CD8-positive, alpha-beta memory T cell (primary cell): Measurements from ENCODE around the gene CFAP251. TPM values are rescaled to one million over a fixed set of nuclear protein-coding genes. Genes with fewer than 3 reads are reported as not detected.

Source experiments
- CTCF ChIA-PET: fragments of 350-600 bp; sonication (Branson Sonifier 250); formaldehyde crosslinking; loops from one replicate; lab custom pipeline; 2021; ENCODE audit warnings: antibody characterized with exemption; lab: Charles Lee
- POLR2A ChIA-PET: fragments of 350-600 bp; sonication (Branson Sonifier 250); formaldehyde crosslinking; loops from one replicate; lab custom pipeline; 2021; ENCODE audit warnings: antibody characterized with exemption; lab: Charles Lee
- DNase-seq, 5 donors: peaks; one replicate each; pipeline versions ENCODE4 v3.0.0 to v3.0.0-alpha.2; 2020 to 2022; ENCODE audit warnings: mixed read lengths in 1 of 5
- H3K27ac ChIP-seq: one replicate; pipeline ENCODE4 v1.7.0; 2013; ENCODE audit warnings: low read depth, mild to moderate bottlenecking, low read length, moderate library complexity
- H3K27me3 ChIP-seq: 2 replicates; pipeline ENCODE4 v1.7.0; 2013; ENCODE audit warnings: low read length, mild to moderate bottlenecking; ENCODE audit not compliant: insufficient read depth, poor library complexity, severe bottlenecking
- H3K36me3 ChIP-seq: 2 replicates; pipeline ENCODE4 v1.7.0; 2013; ENCODE audit warnings: mild to moderate bottlenecking, low read length, moderate library complexity; ENCODE audit not compliant: insufficient read depth
- H3K4me1 ChIP-seq: 2 replicates; pipeline ENCODE4 v1.7.0; 2013; ENCODE audit warnings: mild to moderate bottlenecking, low read length, moderate library complexity; ENCODE audit not compliant: insufficient read depth
- H3K4me3 ChIP-seq: 2 replicates; pipeline ENCODE4 v1.7.0; 2013; ENCODE audit warnings: mild to moderate bottlenecking, low read length
- H3K9me3 ChIP-seq: 2 replicates; pipeline ENCODE4 v1.7.0; 2013; ENCODE audit warnings: mild to moderate bottlenecking, low read length
- H3K27ac Mint-ChIP-seq, 8 donors: one replicate each; pipeline ENCODE4 v1.8.0; 2020 to 2021; ENCODE audit warnings: mixed read lengths in 8 of 8, mild to moderate bottlenecking in 6 of 8, inconsistent platforms in 3 of 8, moderate library complexity in 3 of 8
- H3K27me3 Mint-ChIP-seq, 2 donors: one replicate each; pipeline ENCODE4 v1.8.0; 2020 to 2021; ENCODE audit warnings: mixed read lengths in 2 of 2, mild to moderate bottlenecking in 1 of 2, moderate library complexity in 1 of 2
- H3K36me3 Mint-ChIP-seq, 3 donors: one replicate each; pipeline ENCODE4 v1.8.0; 2020 to 2021; ENCODE audit warnings: mixed read lengths in 3 of 3, inconsistent platforms in 1 of 3, mild to moderate bottlenecking in 1 of 3
- H3K4me1 Mint-ChIP-seq, 3 donors: one replicate each; pipeline ENCODE4 v1.8.0; 2020 to 2021; ENCODE audit warnings: mixed read lengths in 3 of 3, inconsistent platforms in 1 of 3, mild to moderate bottlenecking in 1 of 3
- H3K4me3 Mint-ChIP-seq, 7 donors: one replicate each; pipeline ENCODE4 v1.8.0; 2020 to 2021; ENCODE audit warnings: mixed read lengths in 7 of 7, mild to moderate bottlenecking in 6 of 7, moderate library complexity in 4 of 7, inconsistent platforms in 2 of 7
- H3K9me3 Mint-ChIP-seq, 5 donors: one replicate each; pipeline ENCODE4 v1.8.0; 2020 to 2022; ENCODE audit warnings: mixed read lengths in 5 of 5, mild to moderate bottlenecking in 3 of 5, moderate library complexity in 2 of 5, inconsistent platforms in 1 of 5
- polyA plus RNA-seq: library from polyadenylated mRNA; unstranded; fragments of 300-500 nt; fragmentation: Illumina TruSeq; gene quantifications from one replicate; pipeline ENCODE4 v1.2.3, GENCODE V29; 2021
- total RNA-seq, 2 experiments: library from RNA; stranded (reverse); gene quantifications; one replicate each; pipeline ENCODE4 v1.2.3, GENCODE V29; 2021

Gene CFAP251
- total and polyA plus RNA-seq, 3 experiments from 2014 or later, result 0.31 to 0.72 TPM; not detected in 1

DNA sequence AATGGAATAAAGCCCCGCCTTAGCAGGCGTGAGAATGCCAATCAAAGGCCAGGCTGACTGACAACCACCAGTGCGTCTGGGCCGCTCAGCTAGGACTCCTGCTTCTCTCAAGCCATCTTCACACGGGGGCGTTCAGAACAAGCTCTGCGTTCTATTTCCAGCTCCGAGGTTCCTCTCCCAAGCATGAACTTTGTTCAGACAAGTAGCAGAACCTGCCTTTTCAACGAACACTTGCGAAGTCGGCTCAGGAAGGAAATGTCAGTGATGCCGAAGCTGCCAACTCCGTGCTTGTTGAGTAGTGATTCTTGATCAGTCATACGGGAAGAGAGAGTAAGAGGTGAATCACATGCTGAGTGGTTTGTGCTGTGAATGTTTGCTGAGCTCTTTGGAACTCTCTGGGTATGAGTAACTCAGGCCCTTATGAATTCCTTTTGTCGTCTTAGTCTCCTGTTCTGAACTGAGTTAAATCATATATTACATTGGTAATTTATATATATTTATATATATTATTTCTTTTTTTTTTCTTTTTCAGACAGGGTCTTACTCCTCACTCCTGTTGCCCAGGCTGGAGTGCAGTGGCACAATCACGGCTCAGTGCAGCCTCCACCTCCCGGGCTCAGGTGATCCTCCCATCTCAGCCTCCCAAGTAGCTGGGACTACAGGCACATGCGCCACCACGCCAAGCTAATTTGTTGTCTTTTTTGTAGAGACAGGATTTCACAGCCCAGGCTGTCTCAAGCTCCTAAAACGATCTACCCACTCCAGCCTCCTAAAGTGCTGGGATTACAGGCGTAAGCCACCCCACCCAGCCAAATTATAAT, 73.9 kb downstream of the CFAP251 start:
- Mint-ChIP-seq H3K27me3 (peaks cover 1 to 6% of the 10 kb centered on the region in 2 donors), H3K36me3 (no peaks in the 10 kb centered on the region), H3K4me3 (peak overlapping the region in 5 of 7 donors; percentile 26 to 65 (median 44)), H3K4me1 (peaks cover 5 to 14% (median 6%) of the 10 kb centered on the region in 3 donors), H3K27ac (peak overlapping the region in 4 of 8 donors; percentile 40 to 79 (median 64)), H3K9me3 (no peaks in the 10 kb centered on the region)
- Histone ChIP-seq H3K27ac (no peak overlapping the region), H3K4me3 (no peak overlapping the region), H3K4me1 (peaks cover 5% of the 10 kb centered on the region), H3K27me3 (no peaks in the 10 kb centered on the region), H3K9me3 (no peaks in the 10 kb centered on the region), H3K36me3 (no peaks in the 10 kb centered on the region)
- peak in 1 of 5 donors; percentile 12 for DNase-seq
- ChIA-PET CTCF (interaction anchor here (1.2 kb wide), 1 partner anchor 15 kb away, joined by 4 read pairs; no protein-coding TSS in a partner anchor), POLR2A (interaction anchor here (0.6 to 1.1 kb wide), 2 partner anchors 21 to 100 kb away, joined by 4 to 12 read pairs; no protein-coding TSS in a partner anchor)

DNA sequence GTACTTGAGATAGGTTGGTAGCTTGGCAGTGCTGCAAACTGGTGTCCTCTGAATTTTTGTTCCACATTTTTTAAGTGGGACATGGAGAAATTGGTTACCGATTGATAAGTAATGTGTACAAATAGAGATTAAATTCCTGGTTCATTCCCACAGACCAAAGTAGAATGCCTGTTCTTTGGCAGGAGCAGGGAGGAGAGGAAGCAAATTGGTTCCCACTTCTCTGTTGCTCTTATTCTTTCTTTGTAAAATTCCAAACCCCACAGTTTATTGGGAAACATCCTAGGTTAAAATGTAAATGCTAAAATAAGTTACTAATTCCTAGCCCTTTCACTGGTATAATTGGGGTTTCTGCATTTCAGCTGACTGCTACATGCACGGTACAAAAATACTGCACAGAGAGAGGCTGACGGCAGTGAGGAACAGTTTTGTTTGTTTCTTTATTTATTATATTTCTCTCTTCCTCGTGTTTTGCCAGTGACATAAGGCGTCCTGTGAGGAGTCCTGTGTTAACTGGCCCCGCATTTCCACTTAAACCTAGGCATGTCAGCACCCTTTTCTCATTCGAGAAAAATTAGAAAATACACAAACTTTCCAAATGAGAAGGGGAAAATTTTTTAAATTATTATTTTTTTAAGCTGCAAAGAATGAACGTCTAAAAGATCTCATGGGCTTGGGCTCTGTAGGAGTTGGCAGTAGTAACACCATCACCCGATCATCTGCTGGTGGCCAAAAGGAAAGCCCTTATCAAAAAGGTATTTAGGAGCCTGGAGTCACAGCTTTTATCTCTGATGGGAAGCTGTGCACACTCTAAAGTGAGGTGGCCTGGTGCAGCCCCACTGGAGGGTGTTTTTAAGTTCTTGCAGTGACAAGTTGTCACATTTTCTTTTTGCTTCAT, 77.9 kb downstream of the CFAP251 start:
- ChIA-PET CTCF (interaction anchor here (1.6 kb wide), 1 partner anchor 25 kb away, joined by 3 read pairs; the partner anchor contains the start of gene BCL7A), POLR2A (no interaction called here)
- H3K36me3 ChIP-seq, result no peaks in the 10 kb centered on the region
- Mint-ChIP-seq H3K9me3 (peaks cover 3 to 10% (median 5%) of the 10 kb centered on the region in 5 donors), H3K4me3 (no peak overlapping the region), H3K36me3 (peaks cover 0 to 4% (median 0%) of the 10 kb centered on the region in 3 donors), H3K4me1 (peaks cover 4 to 6% (median 5%) of the 10 kb centered on the region in 3 donors), H3K27ac (peak overlapping the region in 1 of 8 donors; percentile 24), H3K27me3 (peaks cover 11% of the 10 kb centered on the region in 2 donors)
- DNase-seq, result no peak
- peaks cover 5% of the 10 kb centered on the region for H3K4me1 ChIP-seq
- H3K27ac ChIP-seq, result no peak overlapping the region
- H3K27me3 ChIP-seq, result no peaks in the 10 kb centered on the region
- no peaks in the 10 kb centered on the region for H3K9me3 ChIP-seq
- no peak overlapping the region for H3K4me3 ChIP-seq

DNA sequence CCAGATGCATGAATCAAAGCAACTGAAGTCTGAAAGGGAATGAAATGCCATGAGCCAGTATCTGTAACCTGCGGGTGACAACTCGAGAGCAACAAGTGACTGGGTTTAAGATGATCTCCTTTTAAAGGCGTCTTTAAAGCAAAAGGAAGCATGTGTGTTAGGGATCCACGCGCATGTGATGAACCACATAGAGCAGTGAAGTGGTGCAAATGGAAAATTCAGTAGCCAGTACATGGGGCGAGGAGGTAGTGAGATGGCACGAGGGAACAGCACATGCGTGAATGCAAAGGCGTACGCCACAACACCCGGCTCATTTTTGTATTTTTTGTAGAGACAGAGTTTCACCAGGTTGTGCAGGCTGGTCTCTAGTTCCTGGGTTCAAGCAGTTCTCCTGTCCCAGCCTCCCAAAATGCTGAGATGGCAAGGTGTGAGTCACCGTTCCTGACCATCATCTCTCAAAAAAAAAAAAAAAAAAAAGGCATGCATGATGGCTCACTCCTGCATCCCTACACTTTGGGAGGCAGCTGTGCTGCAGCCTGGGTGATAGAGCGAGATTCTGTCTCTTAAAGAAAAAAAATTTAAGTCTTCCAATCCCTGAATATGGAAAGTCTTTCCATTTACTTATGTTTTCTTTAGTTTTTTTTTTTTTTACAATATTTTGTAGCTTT, 78.7 kb downstream of the CFAP251 start:
- Mint-ChIP-seq H3K27me3 (peaks cover 11% of the 10 kb centered on the region in 2 donors), H3K9me3 (peaks cover 3 to 10% (median 5%) of the 10 kb centered on the region in 5 donors)

DNA sequence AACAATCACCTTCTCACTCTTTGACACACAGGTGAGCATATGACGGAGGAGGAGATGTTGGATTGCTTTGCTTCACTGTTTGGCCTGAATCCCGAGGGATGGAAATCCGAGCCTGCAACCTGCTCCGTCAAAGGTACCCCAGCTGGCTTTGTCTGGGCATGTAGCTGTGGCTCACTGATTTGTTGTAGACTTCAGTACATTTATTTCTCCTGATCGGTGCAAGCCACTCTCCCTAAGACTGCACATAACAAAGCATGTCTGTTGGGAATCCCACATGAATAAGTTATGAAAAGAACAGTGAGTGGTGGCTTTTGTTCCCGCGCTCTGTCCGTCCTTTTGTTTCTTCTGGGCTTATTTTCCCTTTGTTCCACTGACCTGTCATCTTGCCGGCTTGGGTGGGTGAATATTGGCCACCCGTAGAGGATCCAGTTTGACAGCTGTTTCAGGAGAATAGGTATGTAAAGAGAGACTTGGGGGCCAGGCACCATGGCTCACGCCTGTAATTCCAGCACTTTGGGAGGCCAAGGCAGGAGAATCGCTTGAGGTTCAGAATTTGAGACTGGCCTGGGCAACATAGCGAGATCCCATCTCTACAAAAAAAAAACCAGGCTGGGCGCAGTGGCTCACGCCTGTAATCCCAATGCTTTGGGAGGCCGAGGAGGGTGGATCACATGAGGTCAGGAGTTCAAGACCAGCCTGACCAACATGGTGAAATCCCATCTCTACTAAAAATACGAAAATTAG, 83.2 kb downstream of the CFAP251 start:
- H3K36me3 ChIP-seq, result no peaks in the 10 kb centered on the region
- peaks cover 15 to 31% (median 27%) of the 10 kb centered on the region in 3 donors for H3K4me1 Mint-ChIP-seq
- no peaks in the 10 kb centered on the region for H3K9me3 ChIP-seq
- H3K4me1 ChIP-seq, result peaks cover 15% of the 10 kb centered on the region
- no peak for DNase-seq
- no peak overlapping the region for H3K4me3 Mint-ChIP-seq
- POLR2A ChIA-PET, result no interaction called here
- no peak overlapping the region for H3K4me3 ChIP-seq
- CTCF ChIA-PET, result no interaction called here
- H3K27me3 Mint-ChIP-seq, result peaks cover 10% of the 10 kb centered on the region in 2 donors
- peak overlapping the region in 1 of 8 donors; percentile 52 for H3K27ac Mint-ChIP-seq
- no peak overlapping the region for H3K27ac ChIP-seq
- no peaks in the 10 kb centered on the region for H3K27me3 ChIP-seq
- peaks cover 3 to 10% (median 5%) of the 10 kb centered on the region in 5 donors for H3K9me3 Mint-ChIP-seq
- H3K36me3 Mint-ChIP-seq, result peaks cover 0 to 4% (median 0%) of the 10 kb centered on the region in 3 donors

More for the DNA sequence above, 78.7 kb downstream of the CFAP251 start:
- H3K27me3 ChIP-seq, result no peaks in the 10 kb centered on the region
- no peaks in the 10 kb centered on the region for H3K36me3 ChIP-seq
- no peak overlapping the region for H3K4me3 Mint-ChIP-seq
- CTCF ChIA-PET, result interaction anchor here (1.6 kb wide), 1 partner anchor 24 kb away, joined by 3 read pairs; the partner anchor contains the start of gene BCL7A
- H3K4me3 ChIP-seq, result no peak overlapping the region
- no peak for DNase-seq
- H3K4me1 Mint-ChIP-seq, result peaks cover 2 to 3% (median 2%) of the 10 kb centered on the region in 3 donors
- no peaks in the 10 kb centered on the region for H3K9me3 ChIP-seq
- H3K27ac Mint-ChIP-seq, result no peak overlapping the region
- H3K27ac ChIP-seq, result no peak overlapping the region
- peaks cover 0 to 4% (median 0%) of the 10 kb centered on the region in 3 donors for H3K36me3 Mint-ChIP-seq
- peaks cover under 1% of the 10 kb centered on the region for H3K4me1 ChIP-seq
- POLR2A ChIA-PET, result no interaction called here

DNA sequence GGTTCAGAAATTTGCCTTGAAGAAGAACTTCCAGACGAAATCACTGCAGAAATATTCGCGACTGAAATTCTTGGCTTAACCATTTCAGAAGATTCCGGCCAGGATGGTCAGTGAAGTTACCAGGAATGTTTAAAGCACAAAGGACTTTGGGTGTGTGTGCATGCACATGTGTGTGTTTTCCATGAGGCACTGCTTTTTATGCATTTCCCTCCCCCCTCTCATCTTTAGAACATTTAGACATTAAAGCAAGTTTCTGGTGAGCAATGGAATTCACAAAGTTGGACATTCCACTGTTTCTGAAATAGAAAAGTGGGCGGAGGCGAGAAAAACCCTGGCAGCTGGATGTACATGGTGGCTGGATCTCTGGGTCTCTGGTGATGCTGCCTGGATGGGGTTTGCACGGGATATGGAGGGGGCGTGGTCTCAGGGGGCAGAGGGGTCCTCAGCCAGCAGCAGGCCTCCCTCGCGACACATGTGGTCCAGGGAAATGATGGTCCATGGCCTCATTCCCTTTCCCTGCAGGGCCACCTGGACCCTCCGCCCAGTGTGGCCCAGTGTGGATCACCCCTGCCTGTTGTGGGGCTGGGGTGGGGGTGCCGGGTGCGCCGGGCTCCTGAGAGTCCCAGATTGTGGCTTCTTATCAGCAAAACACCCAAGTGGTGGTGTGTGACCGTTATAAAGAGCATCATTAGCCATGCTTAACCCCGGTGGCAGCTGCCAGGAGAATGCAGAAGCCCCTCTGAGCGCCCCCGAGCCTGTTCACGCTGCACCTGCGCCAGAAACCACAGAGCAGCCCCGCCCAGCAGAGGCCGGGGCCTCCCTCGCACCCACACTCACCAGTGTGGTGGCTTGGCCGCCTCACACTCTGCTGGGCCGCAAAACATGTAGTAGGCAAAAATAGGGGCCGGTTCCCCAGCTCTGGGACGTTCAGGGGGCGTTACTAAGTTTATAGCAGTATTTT, 85.5 kb downstream of the CFAP251 start:
- peak overlapping the region in 1 of 8 donors; percentile 47 for H3K27ac Mint-ChIP-seq
- Histone ChIP-seq H3K27ac (no peak overlapping the region), H3K9me3 (no peaks in the 10 kb centered on the region), H3K4me3 (no peak overlapping the region), H3K4me1 (peaks cover 25% of the 10 kb centered on the region), H3K36me3 (no peaks in the 10 kb centered on the region), H3K27me3 (no peaks in the 10 kb centered on the region)
- DNase-seq, result peak in 1 of 5 donors; percentile 25
- peak overlapping the region in 4 of 7 donors; percentile 32 to 60 (median 38) for H3K4me3 Mint-ChIP-seq
- peaks cover 0 to 4% (median 0%) of the 10 kb centered on the region in 3 donors for H3K36me3 Mint-ChIP-seq
- ChIA-PET POLR2A (no interaction called here), CTCF (no interaction called here)
- peaks cover 6 to 8% of the 10 kb centered on the region in 2 donors for H3K27me3 Mint-ChIP-seq
- H3K9me3 Mint-ChIP-seq, result peaks cover 3 to 5% (median 4%) of the 10 kb centered on the region in 5 donors
- H3K4me1 Mint-ChIP-seq, result peaks cover 25 to 42% (median 37%) of the 10 kb centered on the region in 3 donors

DNA sequence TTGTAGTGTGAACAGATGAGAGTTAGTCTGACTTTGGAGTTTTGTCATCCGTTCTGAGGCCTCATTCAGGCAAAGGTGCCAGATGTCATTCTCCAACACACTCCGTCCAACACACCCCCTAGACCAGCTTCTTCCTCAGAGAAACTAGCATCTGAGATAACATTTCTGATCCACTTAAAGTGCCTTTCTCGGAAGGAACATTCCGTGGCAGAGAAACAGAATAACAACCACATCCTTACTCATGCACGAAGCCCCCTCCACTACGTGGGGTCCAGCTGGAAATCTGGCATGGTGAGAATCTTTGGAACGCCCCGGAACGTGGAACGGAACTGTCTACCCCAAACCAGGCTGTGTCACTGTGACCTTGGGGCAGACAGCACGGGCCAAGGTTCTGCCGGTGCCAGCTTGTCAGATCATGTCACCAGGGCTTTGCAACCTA, 86.3 kb downstream of the CFAP251 start:
- Histone ChIP-seq H3K4me1 (peaks cover 25% of the 10 kb centered on the region), H3K9me3 (no peaks in the 10 kb centered on the region), H3K4me3 (no peak overlapping the region), H3K27ac (no peak overlapping the region), H3K27me3 (no peaks in the 10 kb centered on the region), H3K36me3 (no peaks in the 10 kb centered on the region)
- Mint-ChIP-seq H3K9me3 (peaks cover 1 to 3% (median 1%) of the 10 kb centered on the region in 5 donors), H3K27me3 (peaks cover 4 to 5% of the 10 kb centered on the region in 2 donors), H3K36me3 (peaks cover 0 to 1% (median 0%) of the 10 kb centered on the region in 3 donors), H3K27ac (peak overlapping the region in 1 of 8 donors; percentile 47), H3K4me3 (peak overlapping the region in 5 of 7 donors; percentile 4 to 60 (median 32)), H3K4me1 (peaks cover 25 to 42% (median 37%) of the 10 kb centered on the region in 3 donors)
- DNase-seq, result no peak
- ChIA-PET CTCF (interaction anchor here (1.9 kb wide), 1 partner anchor 86 kb away, joined by 5 read pairs; the partner anchor contains the start of gene CFAP251), POLR2A (no interaction called here)
